ENCODE data around the gene IPCEF1. TPM values are rescaled to one million over a fixed set of nuclear protein-coding genes. Genes with fewer than 3 reads are reported as not detected.

The IPCEF1 gene
- total RNA-seq, 1 experiment from 2014 or later = 0.52 TPM

GRCh38 chr6:154301839-154302752, 54.5 kb downstream of the IPCEF1 start:
- no peaks in the 10 kb centered on the region for H3K36me3 Mint-ChIP-seq (ENCODE audit: insufficient read depth, unreplicated experiment)
- no peak for DNase-seq

GRCh38 chr6:154301086-154301625, 55.4 kb downstream of the IPCEF1 start:
- Mint-ChIP-seq H3K4me3 (ENCODE audit: low read depth, unreplicated experiment) (no peak overlapping the region), H3K27me3 (ENCODE audit: unreplicated experiment) (no peaks in the 10 kb centered on the region), H3K9me3 (ENCODE audit: low read depth, unreplicated experiment) (no peaks in the 10 kb centered on the region), H3K4me1 (ENCODE audit: low read depth, unreplicated experiment) (peaks cover 16% of the 10 kb centered on the region), H3K36me3 (ENCODE audit: insufficient read depth, unreplicated experiment) (no peaks in the 10 kb centered on the region), H3K27ac (ENCODE audit: unreplicated experiment) (no peak overlapping the region)
- no peak for DNase-seq
- TF ChIP-seq CTCF (IDR thresholded peaks at IDR 0.05; ENCODE audit: unreplicated experiment) = no peak
- intact Hi-C loops (cut with micrococcal nuclease; ENCODE audit: unreplicated experiment) = loop anchor here (5.0 kb wide), 1 partner anchor 41 kb away; no protein-coding TSS in a partner anchor
- CTCF ChIA-PET = interaction anchor here (0.7 kb wide), 1 partner anchor 11 kb away, joined by 3 read pairs; no protein-coding TSS in a partner anchor
- BruUV-seq (replicated peaks) = no TSS peak

More at GRCh38 chr6:154301839-154302752, 54.5 kb downstream of the IPCEF1 start:
- Mint-ChIP-seq H3K4me1 (ENCODE audit: low read depth, unreplicated experiment) (peaks cover 13% of the 10 kb centered on the region), H3K9me3 (ENCODE audit: low read depth, unreplicated experiment) (no peaks in the 10 kb centered on the region), H3K27ac (ENCODE audit: unreplicated experiment) (no peak overlapping the region), H3K4me3 (ENCODE audit: low read depth, unreplicated experiment) (no peak overlapping the region), H3K27me3 (ENCODE audit: unreplicated experiment) (no peaks in the 10 kb centered on the region)
- intact Hi-C loops (cut with micrococcal nuclease; ENCODE audit: unreplicated experiment) = loop anchor here (5.0 kb wide), 1 partner anchor 40 kb away; no protein-coding TSS in a partner anchor
- no peak for TF ChIP-seq CTCF (IDR thresholded peaks at IDR 0.05; ENCODE audit: unreplicated experiment)
- no TSS peak for BruUV-seq (replicated peaks)
- CTCF ChIA-PET = no interaction called here

- no peaks in the 10 kb centered on the region for H3K36me3 Mint-ChIP-seq (ENCODE audit: insufficient read depth, unreplicated experiment)
- H3K9me3 Mint-ChIP-seq (ENCODE audit: low read depth, unreplicated experiment) = no peaks in the 10 kb centered on the region
- intact Hi-C loops (cut with micrococcal nuclease; ENCODE audit: unreplicated experiment) = no loop called here
- CTCF ChIA-PET = no interaction called here
- H3K27me3 Mint-ChIP-seq (ENCODE audit: unreplicated experiment) = no peaks in the 10 kb centered on the region
- H3K4me3 Mint-ChIP-seq (ENCODE audit: low read depth, unreplicated experiment) = no peak overlapping the region
- H3K4me1 Mint-ChIP-seq (ENCODE audit: low read depth, unreplicated experiment) = peaks cover 32% of the 10 kb centered on the region
- no TSS peak for BruUV-seq (replicated peaks)
- H3K27ac Mint-ChIP-seq (ENCODE audit: unreplicated experiment) = no peak overlapping the region
- no peak for TF ChIP-seq CTCF (IDR thresholded peaks at IDR 0.05; ENCODE audit: unreplicated experiment)
- no peak for DNase-seq
These were observed 58.3 kb downstream of the IPCEF1 start for GRCh38 chr6:154298297-154298696.

GRCh38 chr6:154297721-154298120, 58.9 kb downstream of the IPCEF1 start:
- BruUV-seq (replicated peaks) = no TSS peak
- no peaks in the 10 kb centered on the region for H3K27me3 Mint-ChIP-seq (ENCODE audit: unreplicated experiment)
- intact Hi-C loops (cut with micrococcal nuclease; ENCODE audit: unreplicated experiment) = no loop called here
- H3K27ac Mint-ChIP-seq (ENCODE audit: unreplicated experiment) = no peak overlapping the region
- no peak overlapping the region for H3K4me3 Mint-ChIP-seq (ENCODE audit: low read depth, unreplicated experiment)
- no peaks in the 10 kb centered on the region for H3K36me3 Mint-ChIP-seq (ENCODE audit: insufficient read depth, unreplicated experiment)
- TF ChIP-seq CTCF (IDR thresholded peaks at IDR 0.05; ENCODE audit: unreplicated experiment) = no peak
- no peaks in the 10 kb centered on the region for H3K9me3 Mint-ChIP-seq (ENCODE audit: low read depth, unreplicated experiment)
- no peak for DNase-seq
- peaks cover 38% of the 10 kb centered on the region for H3K4me1 Mint-ChIP-seq (ENCODE audit: low read depth, unreplicated experiment)
- CTCF ChIA-PET = no interaction called here
